Measurements from ENCODE around the gene RBL2. TPM values are rescaled to one million over a fixed set of nuclear protein-coding genes. Genes with fewer than 3 reads are reported as not detected.

RBL2 gene
- total and polyA plus RNA-seq, 2 donors (not counting 3 experiments of a cell fraction or from before 2014, with no cell fraction given) = 22.5 to 30.7 TPM

DNA sequence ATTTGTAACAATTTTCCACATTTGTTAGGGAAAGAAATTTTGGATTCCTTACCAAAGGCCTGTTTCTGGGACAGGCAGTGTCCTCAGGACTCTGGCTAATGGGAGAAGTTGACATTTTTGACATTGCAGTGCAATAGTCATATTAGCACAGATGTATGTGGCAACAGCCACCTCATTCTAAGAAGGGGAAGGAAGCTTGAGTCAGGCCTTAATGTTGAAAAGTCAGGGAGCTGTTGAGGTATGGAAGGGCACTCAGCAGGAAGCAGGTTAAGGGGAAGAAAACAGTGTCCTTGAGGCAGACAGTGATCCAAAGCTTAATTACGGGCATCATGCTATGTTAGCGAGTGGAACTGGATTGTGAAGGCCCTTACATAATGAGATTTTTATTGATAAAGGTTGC lies 47.9 kb downstream of the RBL2 start:
- no peaks in the 10 kb centered on the region for H4K20me1 ChIP-seq (replicated peaks; ENCODE audit: control insufficient read depth, extremely low read depth, insufficient read depth, low read length)
- peaks cover 10% of the 10 kb centered on the region for H3K4me1 ChIP-seq (ENCODE audit: control insufficient read depth, extremely low read depth, insufficient read depth, low read length)
- peaks cover 1 to 12% of the 10 kb centered on the region in 2 experiments for H3K36me3 ChIP-seq (ENCODE audit: control insufficient read depth in 2 of 2, extremely low read depth in 1 of 2, insufficient read depth in 2 of 2, low read length in 2 of 2)
- TF ChIP-seq, protein P1, sequence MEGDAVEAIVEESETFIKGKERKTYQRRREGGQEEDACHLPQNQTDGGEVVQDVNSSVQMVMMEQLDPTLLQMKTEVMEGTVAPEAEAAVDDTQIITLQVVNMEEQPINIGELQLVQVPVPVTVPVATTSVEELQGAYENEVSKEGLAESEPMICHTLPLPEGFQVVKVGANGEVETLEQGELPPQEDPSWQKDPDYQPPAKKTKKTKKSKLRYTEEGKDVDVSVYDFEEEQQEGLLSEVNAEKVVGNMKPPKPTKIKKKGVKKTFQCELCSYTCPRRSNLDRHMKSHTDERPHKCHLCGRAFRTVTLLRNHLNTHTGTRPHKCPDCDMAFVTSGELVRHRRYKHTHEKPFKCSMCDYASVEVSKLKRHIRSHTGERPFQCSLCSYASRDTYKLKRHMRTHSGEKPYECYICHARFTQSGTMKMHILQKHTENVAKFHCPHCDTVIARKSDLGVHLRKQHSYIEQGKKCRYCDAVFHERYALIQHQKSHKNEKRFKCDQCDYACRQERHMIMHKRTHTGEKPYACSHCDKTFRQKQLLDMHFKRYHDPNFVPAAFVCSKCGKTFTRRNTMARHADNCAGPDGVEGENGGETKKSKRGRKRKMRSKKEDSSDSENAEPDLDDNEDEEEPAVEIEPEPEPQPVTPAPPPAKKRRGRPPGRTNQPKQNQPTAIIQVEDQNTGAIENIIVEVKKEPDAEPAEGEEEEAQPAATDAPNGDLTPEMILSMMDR (IDR thresholded peaks at IDR 0.05; ENCODE audit: extremely low read depth in 1 of 2, insufficient read depth in 1 of 2, low read depth in 1 of 2, low read length in 2 of 2) = no peak
- TF ChIP-seq, protein P2, sequence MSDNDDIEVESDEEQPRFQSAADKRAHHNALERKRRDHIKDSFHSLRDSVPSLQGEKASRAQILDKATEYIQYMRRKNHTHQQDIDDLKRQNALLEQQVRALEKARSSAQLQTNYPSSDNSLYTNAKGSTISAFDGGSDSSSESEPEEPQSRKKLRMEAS (IDR thresholded peaks at IDR 0.05; ENCODE audit: insufficient read depth, insufficient read length) = no peak
- TF ChIP-seq POLR2AphosphoS5 (IDR thresholded peaks at IDR 0.05; ENCODE audit: insufficient read depth, low read depth, low read length) (peak; percentile 49), FOS (IDR thresholded peaks at IDR 0.05; ENCODE audit: borderline replicate concordance, insufficient read depth, low read length) (peak; percentile 67), EZH2 (IDR thresholded peaks at IDR 0.05; ENCODE audit: borderline replicate concordance, low read depth, low read length, severe bottlenecking) (no peak), JUN (IDR thresholded peaks at IDR 0.05; ENCODE audit: borderline replicate concordance, insufficient read depth, insufficient read length, low read depth) (peak; percentile 27), MYC (IDR thresholded peaks at IDR 0.05; ENCODE audit: low read depth, low read length) (no peak)
- ChIA-PET CTCF (interaction anchor here (0.6 to 1.2 kb wide), 2 partner anchors 28 to 37 kb away, joined by 3 to 6 read pairs; no protein-coding TSS in a partner anchor), POLR2A (no interaction called here)
- no peak overlapping the region for H2AFZ ChIP-seq (ENCODE audit: low read depth, low read length)
- dilution Hi-C loops (cut with MboI; ENCODE audit: extremely low pct_ligation_motif_present, low sequenced_read_pairs) = no loop called here
- no peaks in the 10 kb centered on the region for H3K27me3 ChIP-seq (ENCODE audit: control insufficient read depth in 2 of 2, insufficient read depth in 2 of 2, low read length in 2 of 2)
- no peaks in the 10 kb centered on the region for H3K9me3 ChIP-seq (replicated peaks; ENCODE audit: control insufficient read depth, insufficient read depth, low read length)
- no TSS peak for BruUV-seq (replicated peaks)
- DNase-seq (ENCODE audit: low read depth, low spot score) = peak; percentile 61
- H3K4me3 ChIP-seq (replicated peaks in 1 of 3; ENCODE audit: insufficient read depth in 1 of 3, low read depth in 1 of 3, low read length in 3 of 3) = no peak overlapping the region
- peak; percentile 82 for FAIRE-seq
- H3K27ac ChIP-seq (ENCODE audit: insufficient read depth, low read depth, low read length) = peak overlapping the region; percentile 31
- peak overlapping the region; percentile 28 for H3K4me2 ChIP-seq (ENCODE audit: insufficient read depth, low read length)
- peak overlapping the region; percentile 11 for H3K9ac ChIP-seq (replicated peaks; ENCODE audit: extremely low read depth, insufficient read depth, low read length)
- intact Hi-C loops (cut with micrococcal nuclease) = loop anchor here (2.0 kb wide), 1 partner anchor 21 kb away; the partner anchor contains the start of gene AKTIP
- H3K9me1 ChIP-seq (replicated peaks; ENCODE audit: control insufficient read depth, extremely low read depth, insufficient read depth, low read length) = no peaks in the 10 kb centered on the region
- H3K79me2 ChIP-seq (ENCODE audit: control insufficient read depth, insufficient read depth, low read length) = no peaks in the 10 kb centered on the region

Measured in endothelial cell of umbilical vein (primary cell).